ENCODE data around the gene PHKA2.
"Not testable (repeated sequence)": the region's sequence is repeated elsewhere in the genome, so short reads cannot be mapped to it uniquely, and the experiment has no call there.

Gene PHKA2

GRCh38 chrX:18886344-18887161 lies 97.4 kb downstream of the PHKA2 start:
- peak; percentile 25 for DNase-seq

GRCh38 chrX:18886005-18886343 lies 97.9 kb downstream of the PHKA2 start:
- no peak for DNase-seq

GRCh38 chrX:18885328-18886004 lies 98.4 kb downstream of the PHKA2 start:
- no peak for DNase-seq

GRCh38 chrX:18884916-18885315 lies 99.0 kb downstream of the PHKA2 start:
- no peak for DNase-seq

- no peak for DNase-seq
Observed at GRCh38 chrX:18883961-18884765, 99.8 kb downstream of the PHKA2 start.

- DNase-seq = no peak
Observed at GRCh38 chrX:18883234-18883960, 100.5 kb downstream of the PHKA2 start.

- no peak for DNase-seq
Observed at GRCh38 chrX:18879144-18879543, 104.8 kb downstream of the PHKA2 start.

- no peak for DNase-seq
Observed at GRCh38 chrX:18877469-18877868, 106.4 kb downstream of the PHKA2 start.

GRCh38 chrX:18875256-18875878 lies 108.5 kb downstream of the PHKA2 start:
- no peak for DNase-seq

- DNase-seq = no peak
Observed at GRCh38 chrX:18874560-18875255, 109.2 kb downstream of the PHKA2 start.

GRCh38 chrX:18873836-18874235 lies 110.1 kb downstream of the PHKA2 start:
- no peak for DNase-seq

- DNase-seq = no peak
Observed at GRCh38 chrX:18873189-18873791, 110.6 kb downstream of the PHKA2 start.

GRCh38 chrX:18872621-18873020 lies 111.3 kb downstream of the PHKA2 start:
- no peak for DNase-seq

GRCh38 chrX:18871970-18872369 lies 111.9 kb downstream of the PHKA2 start:
- no peak for DNase-seq

GRCh38 chrX:18871161-18871890 lies 112.6 kb downstream of the PHKA2 start:
- DNase-seq = no peak

- no peak for DNase-seq
Observed at GRCh38 chrX:18864390-18864920, 119.5 kb downstream of the PHKA2 start.

- DNase-seq = no peak
Observed at GRCh38 chrX:18861511-18861910, 122.4 kb downstream of the PHKA2 start.

GRCh38 chrX:18856645-18856997 lies 127.3 kb downstream of the PHKA2 start:
- DNase-seq = no peak

GRCh38 chrX:18855919-18856644 lies 127.8 kb downstream of the PHKA2 start:
- no peak for DNase-seq

GRCh38 chrX:18847901-18848300 lies 136.0 kb downstream of the PHKA2 start:
- DNase-seq = not testable (repeated sequence)

Data from activated effector memory CD4-positive, alpha-beta T cell treated with Interleukin-2 at 50 U/mL for 16 hours (primary cell).